Stimulated activated CD8-positive, alpha-beta memory T cell treated with anti-CD3 and anti-CD28 coated beads, Interleukin-4, amount 100 ng/mL, for 24 hours (primary cell): ENCODE measurements around the gene EIPR1.

Experiments used
- DNase-seq: peaks from one replicate; pipeline ENCODE4 v3.0.0-alpha.2; 2020; ENCODE audit warnings: low read depth

Gene EIPR1

DNA sequence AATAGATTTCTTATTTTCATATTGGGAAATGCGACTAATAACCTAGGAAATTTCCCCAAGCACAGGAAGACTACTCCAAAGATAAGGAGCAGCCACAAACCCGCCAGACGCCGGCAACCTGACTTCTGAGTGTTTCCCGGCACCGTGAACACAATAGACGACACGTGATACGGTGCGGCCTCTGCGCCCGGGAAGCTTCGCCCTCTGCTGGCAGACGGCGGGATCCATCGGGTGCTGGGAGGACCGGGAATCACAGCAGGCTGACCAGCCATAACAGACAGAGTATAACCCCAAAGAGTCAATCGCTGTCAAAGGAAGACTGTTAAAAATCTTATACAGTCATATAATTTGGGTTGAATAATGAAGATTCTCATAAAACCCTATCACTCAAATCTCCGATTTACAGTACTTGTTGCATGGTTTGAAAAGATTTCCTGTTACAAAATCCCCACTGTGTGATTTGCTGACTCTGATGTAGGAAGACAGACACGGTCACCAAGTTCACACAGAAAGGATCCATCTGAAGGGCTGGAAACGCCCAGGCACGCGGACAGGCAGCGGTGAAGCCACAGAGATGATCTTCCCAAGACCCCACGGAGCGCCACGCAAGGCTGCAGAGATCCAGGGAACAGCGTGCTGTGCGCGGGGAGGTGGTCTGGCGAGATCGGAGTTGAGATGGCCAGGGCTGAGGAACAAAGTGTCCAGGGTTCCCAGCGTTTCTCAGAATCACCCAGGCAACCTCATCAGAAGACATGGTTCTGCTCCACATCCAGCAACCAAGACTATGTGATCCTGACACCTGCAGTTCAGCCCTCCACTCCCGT lies 73.8 kb downstream of the EIPR1 start:
- DNase-seq, result peak; percentile 71

DNA sequence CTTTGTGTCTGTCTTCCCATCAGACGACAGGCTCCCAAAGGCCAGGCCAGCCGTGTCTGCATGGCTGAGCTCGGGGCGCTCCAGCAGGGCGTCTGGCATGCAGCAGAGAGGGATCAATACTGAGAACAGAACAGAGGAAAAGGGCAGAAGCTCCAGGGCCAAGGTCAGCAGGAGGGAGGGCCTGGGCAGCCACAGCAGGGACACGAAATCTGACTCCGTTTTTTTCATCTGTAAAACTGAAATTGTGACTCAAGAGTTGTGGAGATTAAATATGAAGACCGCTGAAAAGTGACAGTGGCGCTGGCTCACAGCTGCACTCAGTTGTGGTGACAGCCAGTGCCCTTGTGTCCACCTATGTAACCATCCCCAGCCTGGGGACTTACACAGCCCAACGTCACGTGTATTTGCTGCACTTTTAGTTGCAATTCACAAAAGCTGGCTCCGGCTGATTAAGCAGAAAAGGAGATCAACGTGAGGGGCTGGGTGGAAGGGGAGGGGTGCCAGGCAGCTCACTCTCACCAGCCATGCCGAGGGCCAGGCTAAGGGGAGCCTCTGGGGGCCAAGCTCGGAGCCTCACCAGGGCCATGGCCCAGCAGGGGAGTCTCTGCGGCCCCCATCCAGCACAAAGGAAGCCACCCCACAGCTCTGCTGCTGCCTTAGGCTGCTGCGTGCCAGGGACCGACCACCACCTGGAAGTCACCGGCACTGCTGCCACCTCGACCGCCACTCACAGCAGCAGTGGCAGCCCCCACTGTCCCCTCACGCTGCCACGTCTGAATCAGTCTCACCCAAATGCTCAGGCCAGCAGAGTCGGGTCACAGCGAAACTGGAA lies 74.7 kb downstream of the EIPR1 start:
- DNase-seq, result no peak

- no peak for DNase-seq
Measured at GRCh38 chr2:3302421-3302750, 75.2 kb downstream of the EIPR1 start.

DNA sequence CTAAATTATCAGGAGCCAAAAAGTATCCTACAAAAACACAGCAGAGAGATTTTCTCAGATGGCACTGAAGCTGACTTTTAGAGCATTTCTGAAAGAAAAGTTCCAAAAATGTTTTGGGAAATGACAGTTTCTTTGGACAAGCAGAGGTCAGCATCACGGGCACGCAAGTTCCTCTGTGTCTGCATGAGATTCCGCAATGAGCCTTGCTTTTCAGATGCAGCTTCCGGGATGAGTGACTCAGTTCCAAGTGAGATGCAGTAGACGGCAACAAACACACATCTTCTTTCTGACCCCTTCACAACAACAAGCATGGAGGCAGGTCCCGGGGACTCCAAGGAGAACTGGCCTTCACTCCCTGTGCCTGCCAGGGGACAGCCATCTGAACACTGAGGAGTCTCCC lies 76.6 kb downstream of the EIPR1 start:
- no peak for DNase-seq

DNA sequence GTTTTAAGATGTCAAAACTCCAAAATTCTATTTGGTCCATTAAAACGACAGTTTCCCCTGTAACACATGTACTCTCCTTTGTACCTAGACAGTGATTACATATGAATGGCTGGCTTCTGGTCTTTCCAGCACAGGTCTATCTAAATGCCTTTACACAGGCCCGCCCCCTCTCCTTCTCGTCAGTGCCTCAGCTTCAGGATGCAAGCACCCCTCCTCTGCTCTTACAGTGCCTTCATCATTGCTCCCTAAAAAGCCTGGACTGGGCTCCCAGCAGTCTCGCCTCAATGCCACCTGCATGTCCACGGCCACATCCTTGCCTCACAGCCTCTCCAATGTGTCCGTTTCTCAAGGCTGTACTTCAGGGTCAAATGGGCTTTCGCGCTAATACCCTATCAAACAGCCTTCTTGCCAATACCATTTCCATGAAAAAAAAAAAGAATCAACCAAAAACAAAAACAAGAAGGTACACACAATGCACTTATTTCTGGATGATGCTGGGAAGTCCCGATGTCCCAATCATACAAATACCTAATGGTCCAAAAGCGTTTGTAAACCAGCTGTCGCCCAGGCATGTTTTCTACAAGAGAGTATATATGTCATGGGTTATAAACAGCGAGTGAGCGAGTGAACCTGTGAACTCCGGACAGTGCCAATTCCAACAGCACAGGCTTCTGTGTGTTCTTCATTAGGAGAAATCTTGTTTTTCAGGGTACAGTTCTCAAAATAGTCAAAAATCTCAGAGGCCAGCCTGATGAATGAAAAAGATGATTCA lies 77.2 kb downstream of the EIPR1 start:
- no peak for DNase-seq

GRCh38 chr2:3299703-3300102 lies 77.9 kb downstream of the EIPR1 start:
- DNase-seq, result no peak

DNA sequence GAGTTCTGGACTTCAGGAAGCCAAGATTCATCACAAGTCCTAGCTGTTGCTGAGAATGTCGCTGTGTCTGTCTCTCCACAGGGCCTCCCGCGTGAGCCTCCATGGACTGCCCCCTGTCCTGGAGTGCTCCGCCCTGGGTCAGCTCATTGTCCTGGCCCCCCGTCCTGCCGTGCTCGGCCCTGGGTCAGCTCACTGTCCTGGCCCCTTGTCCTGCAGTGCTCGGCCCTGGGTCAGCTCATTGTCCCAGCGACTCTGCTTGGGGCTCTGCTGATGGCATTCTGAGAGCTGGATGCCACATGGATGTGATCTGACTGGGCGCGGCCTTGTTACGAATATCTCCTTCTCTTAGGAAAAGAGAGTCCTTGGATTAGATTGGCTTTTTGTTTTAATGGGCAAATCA lies 78.5 kb downstream of the EIPR1 start:
- DNase-seq, result no peak

DNA sequence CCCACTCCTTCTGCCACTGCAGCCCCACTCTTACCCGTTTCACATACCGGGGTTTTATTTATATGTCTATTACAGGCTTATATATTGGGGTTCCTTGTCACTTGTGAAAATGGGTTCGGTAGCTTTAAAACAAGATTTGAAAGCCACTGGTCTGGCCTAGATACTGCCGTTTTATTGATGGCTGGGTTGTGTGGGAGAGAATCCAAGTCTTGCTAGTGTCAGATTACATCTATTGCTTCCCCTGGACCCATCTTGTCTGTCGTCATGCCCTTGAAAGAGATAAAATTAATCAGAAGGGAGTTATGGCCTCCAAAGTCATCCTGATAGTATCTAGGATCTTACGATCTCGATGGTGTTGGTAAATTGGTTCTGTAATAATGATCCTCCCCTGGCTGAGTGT lies 79.4 kb downstream of the EIPR1 start:
- DNase-seq, result no peak

GRCh38 chr2:3297523-3297922 lies 80.1 kb downstream of the EIPR1 start:
- DNase-seq, result no peak

DNA sequence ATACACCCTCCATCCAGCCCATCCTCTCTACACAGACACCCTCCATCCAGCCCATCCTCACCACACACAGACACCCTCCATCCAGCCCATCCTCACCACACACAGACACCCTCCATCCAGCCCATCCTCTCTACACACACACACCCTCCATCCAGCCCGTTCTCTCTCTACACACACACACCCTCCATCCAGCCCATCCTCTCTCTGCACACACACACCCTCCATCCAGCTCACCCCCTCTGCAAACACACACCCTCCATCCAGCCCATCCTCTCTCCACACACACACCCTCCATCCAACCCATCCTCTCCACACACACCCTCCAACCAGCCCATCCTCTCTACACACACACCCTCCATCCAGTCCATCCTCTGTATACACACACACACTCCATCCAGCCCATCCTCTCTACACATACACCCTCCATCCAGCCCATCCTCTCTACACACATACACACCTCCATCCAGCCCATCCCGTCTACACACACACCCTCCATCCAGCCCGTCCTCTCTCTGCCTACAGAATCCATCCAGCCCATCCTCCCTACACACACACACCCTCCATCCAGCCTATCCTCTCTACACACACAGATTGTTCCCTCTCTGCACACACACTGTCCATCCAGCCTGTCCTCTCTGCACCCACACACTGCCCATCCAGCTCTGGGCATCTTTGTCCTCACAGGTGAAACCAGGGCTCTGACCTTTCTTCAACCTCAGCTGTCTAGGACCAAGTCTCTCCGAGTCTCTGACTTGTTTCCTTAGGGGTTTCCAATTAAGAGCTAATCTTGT lies 81.2 kb downstream of the EIPR1 start:
- DNase-seq, result no peak

DNA sequence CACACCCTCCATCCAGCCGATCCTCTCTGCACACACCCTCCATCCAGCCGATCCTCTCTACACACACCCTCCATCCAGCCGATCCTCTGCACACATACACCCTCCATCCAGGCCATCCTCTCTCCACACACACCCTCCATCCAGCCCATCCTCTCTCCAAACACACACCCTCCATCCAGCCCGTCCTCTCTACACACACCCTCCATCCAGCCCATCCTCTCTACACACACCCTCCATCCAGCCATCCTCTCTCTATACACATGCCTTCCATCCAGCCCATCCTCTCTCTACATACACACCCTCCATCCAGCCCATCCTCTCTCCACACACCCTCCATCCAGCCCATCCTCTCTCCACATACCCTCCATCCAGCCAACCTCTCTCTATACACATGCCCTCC lies 83.1 kb downstream of the EIPR1 start:
- DNase-seq, result no peak

GRCh38 chr2:3294069-3294468 lies 83.5 kb downstream of the EIPR1 start:
- DNase-seq, result no peak

DNA sequence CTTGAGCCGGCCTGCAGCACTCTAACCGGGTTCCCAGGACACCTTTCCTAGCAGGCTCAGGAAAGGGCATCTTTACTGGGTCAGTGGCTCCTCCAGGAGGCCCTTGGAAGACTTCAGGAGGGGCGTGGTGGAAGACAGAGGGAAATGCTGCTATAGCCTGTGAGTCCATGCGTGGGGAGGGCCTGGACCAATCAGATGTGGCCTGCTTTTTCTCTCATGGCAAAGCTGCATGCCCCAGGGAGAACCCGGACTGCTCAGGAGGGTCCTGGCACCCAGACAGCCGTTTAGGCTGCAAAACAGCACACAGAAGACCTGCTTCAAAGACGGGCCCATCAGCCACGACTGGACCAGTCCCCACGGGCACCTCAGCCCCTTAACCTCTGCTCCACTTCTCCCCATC lies 84.4 kb downstream of the EIPR1 start:
- DNase-seq, result no peak

DNA sequence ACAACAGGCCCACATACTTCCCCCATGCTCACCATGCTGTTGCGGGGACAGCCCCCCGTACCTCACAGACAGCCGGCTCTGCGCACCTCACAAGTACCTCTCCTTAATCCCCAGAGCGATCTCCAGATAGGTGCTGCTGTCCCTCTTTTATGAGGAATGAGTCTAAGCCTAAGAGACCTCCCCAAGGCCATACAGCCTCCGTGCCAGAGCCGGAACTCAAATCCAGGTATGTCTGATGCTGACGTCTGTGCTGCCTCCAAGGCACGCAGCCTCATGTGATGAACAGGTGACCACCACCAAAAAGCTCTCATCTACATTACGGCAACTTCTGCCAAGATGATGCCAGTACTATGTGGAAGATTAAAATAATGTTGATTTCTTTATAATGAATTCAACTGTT lies 85.2 kb downstream of the EIPR1 start:
- DNase-seq, result no peak

DNA sequence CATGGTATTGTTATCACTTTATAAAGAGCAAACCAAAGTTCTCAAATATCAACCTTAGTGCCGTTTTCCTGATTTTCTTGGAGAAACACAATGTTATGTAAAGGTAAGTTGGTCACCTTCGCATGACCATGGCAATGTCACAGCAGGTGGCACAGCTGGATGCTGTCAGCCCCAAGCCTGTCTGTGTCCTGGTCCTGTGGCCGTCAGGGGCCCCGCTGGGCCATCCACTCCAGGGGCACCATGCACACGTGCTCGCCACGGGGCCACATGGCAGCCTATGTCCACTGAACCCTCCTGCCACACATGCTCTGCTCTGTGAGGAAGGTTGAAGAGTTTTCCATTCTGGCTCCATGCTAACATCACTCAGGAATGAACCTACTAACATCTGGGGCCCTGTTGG lies 85.9 kb downstream of the EIPR1 start:
- DNase-seq, result no peak

DNA sequence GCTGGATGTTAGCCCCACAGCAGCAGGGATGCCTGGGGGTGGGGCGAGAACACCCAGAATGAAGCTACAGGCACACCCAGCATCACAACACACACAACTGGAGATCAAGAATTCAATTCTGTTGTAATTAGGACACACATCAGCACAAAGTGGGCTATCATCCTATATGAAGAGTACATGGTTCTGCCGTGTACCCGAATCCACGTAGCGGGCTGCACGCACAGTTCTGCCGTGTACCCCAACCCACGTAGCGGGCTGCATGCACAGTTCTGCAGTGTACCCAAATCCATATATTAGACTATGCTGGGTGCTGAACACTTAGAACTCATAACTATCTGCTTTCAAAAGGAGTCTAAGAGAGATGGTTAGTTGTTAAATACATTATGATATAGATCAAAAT lies 86.5 kb downstream of the EIPR1 start:
- DNase-seq, result no peak

DNA sequence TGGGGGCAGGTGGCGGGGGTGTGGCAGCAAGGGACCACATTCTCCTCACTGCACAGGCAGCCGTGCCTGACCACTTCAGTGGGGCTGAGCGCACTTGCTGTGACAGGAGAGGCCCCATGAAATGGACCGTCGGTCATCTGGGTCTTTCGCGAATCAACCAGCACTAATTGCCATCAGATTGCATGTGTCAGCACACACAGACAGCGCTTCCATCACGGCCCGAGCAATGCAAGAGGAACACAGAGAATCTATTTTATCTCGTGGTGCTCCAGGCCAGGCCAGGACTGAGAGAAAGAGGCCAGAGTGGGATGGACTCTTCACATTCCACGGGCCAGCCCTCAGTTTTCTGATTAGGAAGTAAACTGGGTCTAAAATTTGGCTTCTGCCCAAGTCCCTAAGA lies 87.0 kb downstream of the EIPR1 start:
- DNase-seq, result no peak

DNA sequence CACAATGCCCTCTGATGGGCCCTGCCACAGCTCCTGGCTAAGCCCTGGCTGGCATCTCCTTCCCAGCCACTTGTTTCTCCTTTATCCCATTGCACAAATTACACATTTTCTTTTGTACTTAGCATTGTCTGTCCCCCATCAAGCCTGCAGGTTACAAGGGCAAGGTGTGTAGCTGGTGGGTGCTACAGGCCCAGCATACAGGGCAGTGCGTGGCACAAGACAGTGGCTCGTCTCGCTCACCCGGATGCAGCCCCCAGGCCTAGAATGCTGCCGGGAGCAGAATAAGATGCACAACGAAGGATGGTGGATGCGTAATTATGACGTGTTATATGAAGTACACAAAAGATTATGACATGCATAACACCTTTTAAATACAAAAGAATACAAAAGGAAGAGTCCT lies 87.6 kb downstream of the EIPR1 start:
- DNase-seq, result no peak

DNA sequence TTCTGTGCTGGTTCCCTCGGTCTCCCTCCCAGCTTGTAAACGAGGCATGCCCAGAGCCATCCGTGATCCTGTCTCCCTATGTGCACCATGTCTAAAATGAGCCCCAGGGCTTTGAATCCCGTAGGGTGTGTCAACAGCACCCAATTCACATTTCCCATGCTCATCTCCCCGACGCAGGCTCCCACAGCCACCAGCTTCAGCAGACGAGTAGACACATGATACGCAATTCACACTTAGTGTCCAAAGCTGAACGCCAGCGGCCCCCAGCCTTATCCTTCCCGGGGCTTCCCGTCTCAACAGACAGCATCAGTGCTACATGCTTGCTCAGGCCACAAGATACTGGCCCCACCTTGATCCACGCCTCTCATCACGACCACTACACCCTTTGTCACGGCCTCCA lies 88.1 kb downstream of the EIPR1 start:
- no peak for DNase-seq

GRCh38 chr2:3289171-3289515 lies 88.5 kb downstream of the EIPR1 start:
- DNase-seq, result no peak

DNA sequence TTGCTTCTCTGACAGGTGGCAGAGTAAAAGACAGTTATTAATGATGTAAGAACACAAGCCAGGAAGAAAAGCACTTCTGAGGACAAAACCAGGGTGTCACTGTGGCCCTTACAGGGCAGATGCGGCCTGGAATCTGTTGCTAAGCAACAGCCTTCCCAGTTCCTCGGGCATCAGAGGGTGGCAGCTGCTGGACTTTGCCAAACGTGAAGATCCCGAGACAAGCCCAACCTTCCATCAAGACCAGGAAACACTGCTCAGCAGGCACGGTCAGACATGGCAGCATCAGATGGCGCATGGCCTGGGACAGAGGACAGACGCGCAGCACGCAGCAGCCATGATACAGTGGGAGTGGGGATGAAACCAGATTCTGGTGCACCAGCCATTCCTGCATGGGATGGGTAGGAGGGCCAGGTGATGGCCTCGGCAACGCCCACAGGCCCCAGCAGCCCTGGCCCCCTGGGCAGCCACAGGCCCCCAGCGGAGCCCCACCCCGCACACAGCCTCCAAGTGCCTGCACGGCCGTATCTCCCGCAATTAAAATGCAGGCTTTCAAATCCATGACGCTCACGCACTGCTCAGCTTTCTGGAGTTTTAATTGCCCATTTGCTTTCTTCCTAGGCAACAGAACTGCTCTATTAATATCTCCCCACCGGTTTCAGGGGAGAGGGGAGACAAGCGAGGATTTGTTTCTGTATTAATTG lies 89.0 kb downstream of the EIPR1 start:
- no peak for DNase-seq

GRCh38 chr2:3287896-3288295 lies 89.7 kb downstream of the EIPR1 start:
- DNase-seq, result no peak
